ENCODE results near the gene CRHR1. TPM values are rescaled to one million over a fixed set of nuclear protein-coding genes. Genes with fewer than 3 reads are reported as not detected.
A peak's percentile ranks its signal among the peaks of the same experiment; 100 is the strongest.

The CRHR1 gene
- total RNA-seq, 1 experiment from 2014 or later, result 1.6 TPM

- no peak for TF ChIP-seq ATF6 (CRISPR knock-in tag; IDR thresholded peaks at IDR 0.05)
- no peak for TF ChIP-seq ELF4 (CRISPR knock-in tag; IDR thresholded peaks at IDR 0.05; ENCODE audit: low read depth)
- no peak for TF ChIP-seq ZNF121 (CRISPR knock-in tag; IDR thresholded peaks at IDR 0.05)
- no peak for TF ChIP-seq CBFB (CRISPR knock-in tag; IDR thresholded peaks at IDR 0.05; ENCODE audit: low read depth)
- TF ChIP-seq NR1H2 (CRISPR knock-in tag; IDR thresholded peaks at IDR 0.05), result no peak
- no peak for TF ChIP-seq SOX15 (CRISPR knock-in tag; IDR thresholded peaks at IDR 0.05)
Observed at GRCh38 chr17:45780921-45781320, 3.2 kb upstream of the CRHR1 start (continued).

- Mint-ChIP-seq H3K27me3 (ENCODE audit: low read depth) (peaks cover 65% of the 10 kb centered on the region), H3K4me1 (peaks cover 43% of the 10 kb centered on the region), H3K4me3 (peak overlapping the region; percentile 87), H3K27ac (no peak overlapping the region), H3K36me3 (no peaks in the 10 kb centered on the region), H3K9me3 (no peaks in the 10 kb centered on the region)
- ATAC-seq (peak; percentile 58), DNase-seq (ENCODE audit: low spot score) (peak; percentile 80)
- TF ChIP-seq FOXK1 (CRISPR knock-in tag; IDR thresholded peaks at IDR 0.05) (peak; percentile 43; the same call in 1 of the 2 replicates), ZNF671 (CRISPR knock-in tag; IDR thresholded peaks at IDR 0.05) (no peak), CREB1 (CRISPR knock-in tag; IDR thresholded peaks at IDR 0.05) (no peak), CREM (CRISPR knock-in tag; IDR thresholded peaks at IDR 0.05) (no peak), FOXJ3 (CRISPR knock-in tag; IDR thresholded peaks at IDR 0.05; ENCODE audit: borderline replicate concordance) (no peak), HMGXB4 (CRISPR knock-in tag; IDR thresholded peaks at IDR 0.05) (peak; percentile 64; the same call in 1 of the 2 replicates), ATF2 (CRISPR knock-in tag; IDR thresholded peaks at IDR 0.05; ENCODE audit: borderline replicate concordance, low read depth) (no peak), CTCF (IDR thresholded peaks at IDR 0.05) (peak; percentile 83), TEAD1 (CRISPR knock-in tag; IDR thresholded peaks at IDR 0.05) (0 out of 2 replicates have a peak, but pooled peaks have one; percentile 33), OVOL2 (CRISPR knock-in tag; IDR thresholded peaks at IDR 0.05; ENCODE audit: borderline replicate concordance) (no peak), ARID4B (CRISPR knock-in tag; IDR thresholded peaks at IDR 0.05; ENCODE audit: borderline replicate concordance) (peak; percentile 52; the same call in 1 of the 2 replicates), RELA (CRISPR knock-in tag; IDR thresholded peaks at IDR 0.05; ENCODE audit: borderline replicate concordance) (no peak), MAX (CRISPR knock-in tag; IDR thresholded peaks at IDR 0.05) (peak; percentile 28; the same call in 1 of the 2 replicates)
- CTCF ChIA-PET, result interaction anchor here (0.6 to 4.9 kb wide), 52 partner anchors 8 to 506 kb away, joined by 3 to 103 read pairs (median 6); partner anchors contain the start of gene MAPT
- POLR2A ChIA-PET, result interaction anchor here (0.6 kb wide), 1 partner anchor 309 kb away, joined by 4 read pairs; no protein-coding TSS in a partner anchor
Observed at GRCh38 chr17:45782889-45783592, 1.1 kb upstream of the CRHR1 start.
